GM18519 (cell line): ENCODE data around the gene FPGS.

Source experiments
- ATAC-seq: cut with Tn5 transposase; IDR thresholded peaks from one replicate; pipeline ENCODE4 v1.9.1; 2021; ENCODE audit warnings: mild to moderate bottlenecking, moderate library complexity; ENCODE audit not compliant: unreplicated experiment, low FRiP score

FPGS gene

GRCh38 chr9:127855522-127855921 lies 52.8 kb downstream of the FPGS start:
- no peak for ATAC-seq

GRCh38 chr9:127856094-127856728 lies 53.5 kb downstream of the FPGS start:
- ATAC-seq, result no peak

GRCh38 chr9:127856729-127857116 lies 54.0 kb downstream of the FPGS start:
- ATAC-seq, result no peak

- no peak for ATAC-seq
Observed at GRCh38 chr9:127857278-127857677, 54.6 kb downstream of the FPGS start.

- ATAC-seq, result no peak
Observed at GRCh38 chr9:127858041-127858512, 55.4 kb downstream of the FPGS start.

GRCh38 chr9:127860260-127860659 lies 57.6 kb downstream of the FPGS start:
- no peak for ATAC-seq

- ATAC-seq, result no peak
Observed at GRCh38 chr9:127860779-127861178, 58.1 kb downstream of the FPGS start.

GRCh38 chr9:127862075-127863011 lies 59.7 kb downstream of the FPGS start:
- no peak for ATAC-seq

- ATAC-seq, result no peak
Observed at GRCh38 chr9:127863191-127863621, 60.5 kb downstream of the FPGS start.
